HepG2 (cell line): Measurements from ENCODE around the gene NFASC. TPM values are rescaled to one million over a fixed set of nuclear protein-coding genes. Genes with fewer than 3 reads are reported as not detected.

ENCODE experiments used
- ATAC-seq: fragments of 200-7000 bp; cut with Tn5 transposase; 3 replicates; pipeline ENCODE4 v1.9.1; 2020; ENCODE audit warnings: mild to moderate bottlenecking, moderate library complexity
- BruUV-seq: library from RNA; stranded (reverse); fragments of 400-500 nt; replicated peaks from 2 replicates; lab custom pipeline; 2021; lab: Mats Ljungman, UMichigan
- CTCF ChIA-PET: fragments of 300-600 bp; formaldehyde crosslinking; extraction: SDS; loops from one replicate; lab custom pipeline; 2021; ENCODE audit warnings: low total read pairs, inconsistent platforms, low intra/inter-chr PET ratio; lab: Yijun Ruan, JAX
- POLR2A ChIA-PET: fragments of 350-600 bp; sonication (Branson Sonifier 250); formaldehyde crosslinking; loops from one replicate; lab custom pipeline; 2020; ENCODE audit warnings: antibody characterized with exemption, inconsistent platforms; lab: Yijun Ruan, JAX
- DNase-seq: peaks from one replicate; pipeline ENCODE4 v3.0.0-alpha.2; 2015; ENCODE audit warnings: low spot score
- FAIRE-seq: peaks from 3 replicates; lab custom pipeline; 2011; peaks lifted over from hg19 to GRCh38; lab: Jason Lieb, UNC
- H2AFZ ChIP-seq: one replicate; pipeline ENCODE4 v1.6.1; 2011; ENCODE audit warnings: low read length, inconsistent platforms
- H3K27ac ChIP-seq: fragments of 300-600 bp; 3 replicates; pipeline ENCODE4 v1.8.0; 2011; ENCODE audit warnings: mixed run types, mild to moderate bottlenecking, mixed read lengths, low read length, inconsistent platforms; ENCODE audit not compliant: insufficient read depth; ENCODE audit errors: extremely low read length
- H3K27me3 ChIP-seq, 2 experiments: fragments of 200-600 bp in 1 of 2; 2 replicates in 1 of 2; 3 replicates in 1 of 2; pipeline versions ENCODE4 v1.6.0 to v1.8.0; 2011; ENCODE audit warnings: low read length in 2 of 2, mild to moderate bottlenecking in 2 of 2, moderate library complexity in 2 of 2, inconsistent platforms in 1 of 2; ENCODE audit not compliant: insufficient read depth in 2 of 2, control insufficient read depth in 1 of 2
- H3K36me3 ChIP-seq, 2 experiments: fragments of 200-600 bp in 1 of 2; replicated peaks in 1 of 2; 2 replicates in 1 of 2; 3 replicates in 1 of 2; pipeline versions ENCODE4 v1.5.1 to v1.8.0; 2011; ENCODE audit warnings: low read length in 2 of 2, inconsistent platforms in 1 of 2; ENCODE audit not compliant: insufficient read depth in 2 of 2, control insufficient read depth in 1 of 2
- H3K4me1 ChIP-seq: 2 replicates; pipeline ENCODE4 v1.5.1; 2012; ENCODE audit warnings: low read length, inconsistent platforms; ENCODE audit not compliant: insufficient read depth
- H3K4me2 ChIP-seq: 2 replicates; pipeline ENCODE4 v1.6.0; 2011; ENCODE audit warnings: low read depth, low read length, inconsistent platforms
- H3K4me3 ChIP-seq, 3 experiments: fragments of 200-600 bp in 1 of 3; sonication (generic), shearing (Covaris generic) in 1 of 3; replicated peaks in 1 of 3; 2 replicates each; pipeline ENCODE4 v1.5.1; 2011 to 2016; ENCODE audit warnings: low read length in 3 of 3, inconsistent platforms in 2 of 3, low read depth in 2 of 3, mild to moderate bottlenecking in 2 of 3, control low read depth in 1 of 3, mixed read lengths in 1 of 3; ENCODE audit not compliant: insufficient read depth in 1 of 3
- H3K79me2 ChIP-seq: one replicate; pipeline ENCODE4 v1.6.1; 2011; ENCODE audit warnings: low read length, inconsistent platforms; ENCODE audit not compliant: insufficient read depth
- H3K9ac ChIP-seq: 2 replicates; pipeline ENCODE4 v1.6.0; 2011; ENCODE audit warnings: mild to moderate bottlenecking, low read depth, low read length, inconsistent platforms; ENCODE audit not compliant: insufficient read depth
- H3K9me3 ChIP-seq: 2 replicates; pipeline ENCODE4 v1.5.1; 2012; ENCODE audit warnings: mild to moderate bottlenecking, low read length
- H4K20me1 ChIP-seq: 2 replicates; pipeline ENCODE4 v1.6.0; 2011; ENCODE audit warnings: inconsistent platforms, mild to moderate bottlenecking, low read length, moderate library complexity; ENCODE audit not compliant: insufficient read depth
- CHD2 ChIP-seq: IDR thresholded peaks from 2 replicates; pipeline ENCODE4 v1.6.1; 2011; ENCODE audit warnings: low read depth, low read length, improper control_type of control experiment
- FOXP1 ChIP-seq, 2 experiments: fragments of 450-650 bp in 1 of 2; IDR thresholded peaks; 2 replicates each; pipeline ENCODE4 v1.6.1; 2017 to 2018; ENCODE audit warnings: antibody characterized with exemption in 1 of 2
- HES4 ChIP-seq: sonication (generic); formaldehyde crosslinking; IDR thresholded peaks from 2 replicates; pipeline ENCODE4 v1.9.0; 2021; ENCODE audit warnings: mild to moderate bottlenecking, missing genetic modification reagents, borderline replicate concordance
- KDM2A ChIP-seq: sonication (generic); formaldehyde crosslinking; IDR thresholded peaks from 2 replicates; pipeline ENCODE4 v1.4.0; 2020; ENCODE audit warnings: low read depth, missing genetic modification reagents, borderline replicate concordance
- KDM4B ChIP-seq: sonication (generic); formaldehyde crosslinking; IDR thresholded peaks from 2 replicates; pipeline ENCODE4 v1.4.0; 2020; ENCODE audit warnings: missing genetic modification reagents
- NFKB2 ChIP-seq: sonication (generic); formaldehyde crosslinking; IDR thresholded peaks from 2 replicates; pipeline ENCODE4 v1.4.0; 2020; ENCODE audit warnings: missing genetic modification reagents, borderline replicate concordance
- RXRB ChIP-seq: IDR thresholded peaks from 2 replicates; pipeline ENCODE4 v1.6.1; 2016; ENCODE audit warnings: borderline replicate concordance, missing genetic modification reagents, missing compliant biosample characterization
- SAP130 ChIP-seq: IDR thresholded peaks from 2 replicates; pipeline ENCODE4 v1.6.1; 2016; ENCODE audit warnings: low read depth
- TARDBP ChIP-seq: sonication (generic); formaldehyde crosslinking; IDR thresholded peaks from 2 replicates; pipeline ENCODE4 v1.8.0; 2022; ENCODE audit warnings: mild to moderate bottlenecking, missing genetic modification reagents
- ZNF652 ChIP-seq: IDR thresholded peaks from 2 replicates; pipeline ENCODE4 v1.6.1; 2016; ENCODE audit warnings: low read depth, borderline replicate concordance
- ZNF660 ChIP-seq: sonication (generic); formaldehyde crosslinking; IDR thresholded peaks from 2 replicates; pipeline ENCODE4 v1.5.1; 2020; ENCODE audit warnings: mild to moderate bottlenecking, low read depth, missing genetic modification reagents, borderline replicate concordance
- ZNF777 ChIP-seq: sonication (generic); formaldehyde crosslinking; IDR thresholded peaks from 2 replicates; pipeline ENCODE4 v1.4.0; 2020; ENCODE audit warnings: missing genetic modification reagents
- ZNF878 ChIP-seq: sonication (generic); formaldehyde crosslinking; IDR thresholded peaks from 2 replicates; pipeline ENCODE4 v1.8.1; 2023; ENCODE audit warnings: mild to moderate bottlenecking, missing genetic modification reagents, moderate library complexity
- WGBS: methylation state at CpG from one replicate; pipeline ENCODE4 v1.1.6; 2017; ENCODE audit warnings: low lambda C conversion rate; 5-methylcytosine and 5-hydroxymethylcytosine counted together
- in situ Hi-C: cut with HindIII; loops from 2 replicates; pipeline ENCODE4 v1.10.0; 2017; ENCODE audit warnings: low pct_unique_long_range_greater_than_20kb; ENCODE audit not compliant: extremely low pct_ligation_motif_present
- intact Hi-C: fragments of 100-400 bp; cut with micrococcal nuclease; formaldehyde crosslinking; loops from one replicate; pipeline ENCODE4 v1.10.0; 2022; ENCODE audit not compliant: unreplicated experiment
- polyA plus RNA-seq, 8 experiments: library from polyadenylated mRNA; depleted of rRNA in 3 of 8; stranded (reverse) in 7 of 8; unstranded in 1 of 8; fragments of >200 nt; fragmentation: Illumina TruSeq in 4 of 8; extraction: Trizol in 4 of 8; gene quantifications; 2 replicates each; pipeline versions ENCODE4 v1.2.1 to v1.2.3, GENCODE V29; 2011 to 2016; ENCODE audit warnings: low read depth in 4 of 8, missing spikeins in 1 of 8, mixed read lengths in 1 of 8; ENCODE audit not compliant: insufficient read depth in 1 of 8
- total RNA-seq, 5 experiments: library from RNA; depleted of rRNA; stranded (reverse); fragments of >200 nt; fragmentation: Illumina TruSeq; extraction: Trizol; gene quantifications; 2 replicates each; pipeline ENCODE4 v1.2.3, GENCODE V29; 2016; ENCODE audit warnings: low read depth in 1 of 5
- TF ChIP-seq, protein P1 (sequence below), 2 experiments: sonication (generic) in 1 of 2; formaldehyde crosslinking in 1 of 2; IDR thresholded peaks; 2 replicates each; pipeline versions ENCODE4 v1.4.0 to v1.6.1; 2016 to 2020; ENCODE audit warnings: borderline replicate concordance in 1 of 2, low read depth in 1 of 2, mild to moderate bottlenecking in 1 of 2, missing genetic modification reagents in 1 of 2
- TF ChIP-seq, protein P2 (sequence below), 2 experiments: sonication (generic) in 1 of 2; formaldehyde crosslinking in 1 of 2; IDR thresholded peaks; 2 replicates each; pipeline versions ENCODE4 v1.4.0 to v1.6.1; 2018 to 2020; ENCODE audit warnings: missing genetic modification reagents in 2 of 2, borderline replicate concordance in 1 of 2, low read depth in 1 of 2, mild to moderate bottlenecking in 1 of 2, missing biosample characterization in 1 of 2

Gene NFASC
- total and polyA plus RNA-seq, 2 of the 13 experiments (the other 11 are each of a cell fraction or from before 2014, with no cell fraction given): not detected

DNA sequence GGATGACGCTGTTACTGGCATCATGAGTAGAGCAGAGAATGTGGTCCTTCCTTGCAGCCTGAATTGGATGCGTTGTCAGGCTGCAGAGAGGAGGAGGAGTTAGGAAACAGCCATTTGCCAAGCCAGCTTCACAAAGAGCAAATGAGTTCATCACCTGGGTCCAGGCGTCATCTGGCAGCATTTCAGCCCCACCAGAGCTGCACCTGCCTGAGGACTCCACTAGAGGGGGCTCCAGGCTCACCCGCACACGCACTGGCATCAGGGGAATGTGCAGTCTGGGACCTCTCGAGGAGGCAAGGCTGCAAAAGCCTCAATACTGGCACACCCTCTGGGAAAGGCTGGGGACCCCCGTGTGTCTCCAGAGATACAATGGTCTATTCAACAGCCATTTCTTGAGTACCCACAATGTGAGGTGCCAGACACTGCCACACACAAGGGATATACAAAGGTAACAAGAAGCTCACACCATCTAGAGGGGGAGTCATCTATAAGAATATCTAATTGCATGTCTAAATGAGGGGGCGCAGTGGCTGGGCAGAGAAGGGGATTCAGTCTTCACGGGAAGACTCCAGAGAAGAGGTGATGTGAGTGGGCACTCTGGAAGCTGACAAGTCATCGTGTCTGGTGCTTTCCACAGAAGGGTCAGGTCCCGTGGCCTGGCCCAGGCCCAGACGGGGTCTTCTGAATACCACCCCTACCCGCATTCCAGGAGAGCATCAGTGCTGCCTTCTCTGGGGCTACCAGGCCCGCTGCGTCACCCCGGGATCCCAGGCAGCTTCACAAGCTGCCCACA, 118.8 kb downstream of the NFASC start:
- H2AFZ ChIP-seq: no peak overlapping the region
- H3K9me3 ChIP-seq: no peaks in the 10 kb centered on the region
- DNase-seq (peak; percentile 46), ATAC-seq (peak; percentile 86), FAIRE-seq (peak; percentile 21)
- BruUV-seq: no TSS peak
- ChIA-PET CTCF (interaction anchor here (1.3 to 2.9 kb wide), 4 partner anchors 69 to 267 kb away, joined by 3 to 41 read pairs (median 13); no protein-coding TSS in a partner anchor), POLR2A (no interaction called here)
- no peaks in the 10 kb centered on the region for H3K36me3 ChIP-seq
- no peak overlapping the region for H3K27ac ChIP-seq
- intact Hi-C loops (loop anchor here (1.0 to 5.0 kb wide), 3 partner anchors 72 to 267 kb away; no protein-coding TSS in a partner anchor), in situ Hi-C loops (no loop called here)
- H3K79me2 ChIP-seq: no peaks in the 10 kb centered on the region
- H3K9ac ChIP-seq: no peak overlapping the region
- no peaks in the 10 kb centered on the region; the same call in 1 of the 2 replicates for H4K20me1 ChIP-seq
- WGBS: 16% methylated on average over 7 of the region's 16 CpGs
- peaks cover 4% of the 10 kb centered on the region; the same call in 1 of the 2 replicates for H3K4me1 ChIP-seq
- H3K4me2 ChIP-seq: no peak overlapping the region
- no peak overlapping the region for H3K4me3 ChIP-seq
- H3K27me3 ChIP-seq: peaks cover 14 to 70% of the 10 kb centered on the region in 2 experiments
- TF ChIP-seq FOXP1 (IDR thresholded peaks at IDR 0.05) (no peak), FOXP1 (CRISPR knock-in tag; IDR thresholded peaks at IDR 0.05) (no peak), ZNF777 (CRISPR knock-in tag) (no peak), KDM4B (CRISPR knock-in tag) (no peak), HES4 (CRISPR knock-in tag) (no peak), ZNF660 (no peak), ZNF652 (no peak), KDM2A (CRISPR knock-in tag) (peak; percentile 34; the same call in 1 of the 2 replicates), NFKB2 (CRISPR knock-in tag) (peak; percentile 60; the same call in 1 of the 2 replicates), CHD2 (no peak), TARDBP (CRISPR knock-in tag) (no peak), RXRB (CRISPR knock-in tag) (0 out of 2 replicates have a peak, but pooled peaks have one; percentile 16), ZNF878 (CRISPR knock-in tag) (no peak), SAP130 (0 out of 2 replicates have a peak, but pooled peaks have one; percentile 11)
- TF ChIP-seq, protein P1, sequence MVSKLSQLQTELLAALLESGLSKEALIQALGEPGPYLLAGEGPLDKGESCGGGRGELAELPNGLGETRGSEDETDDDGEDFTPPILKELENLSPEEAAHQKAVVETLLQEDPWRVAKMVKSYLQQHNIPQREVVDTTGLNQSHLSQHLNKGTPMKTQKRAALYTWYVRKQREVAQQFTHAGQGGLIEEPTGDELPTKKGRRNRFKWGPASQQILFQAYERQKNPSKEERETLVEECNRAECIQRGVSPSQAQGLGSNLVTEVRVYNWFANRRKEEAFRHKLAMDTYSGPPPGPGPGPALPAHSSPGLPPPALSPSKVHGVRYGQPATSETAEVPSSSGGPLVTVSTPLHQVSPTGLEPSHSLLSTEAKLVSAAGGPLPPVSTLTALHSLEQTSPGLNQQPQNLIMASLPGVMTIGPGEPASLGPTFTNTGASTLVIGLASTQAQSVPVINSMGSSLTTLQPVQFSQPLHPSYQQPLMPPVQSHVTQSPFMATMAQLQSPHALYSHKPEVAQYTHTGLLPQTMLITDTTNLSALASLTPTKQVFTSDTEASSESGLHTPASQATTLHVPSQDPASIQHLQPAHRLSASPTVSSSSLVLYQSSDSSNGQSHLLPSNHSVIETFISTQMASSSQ (IDR thresholded peaks at IDR 0.05; ENCODE audit: low read depth): no peak
- TF ChIP-seq, protein P1 (CRISPR knock-in tag; IDR thresholded peaks at IDR 0.05; ENCODE audit: borderline replicate concordance): no peak
- TF ChIP-seq, protein P2, sequence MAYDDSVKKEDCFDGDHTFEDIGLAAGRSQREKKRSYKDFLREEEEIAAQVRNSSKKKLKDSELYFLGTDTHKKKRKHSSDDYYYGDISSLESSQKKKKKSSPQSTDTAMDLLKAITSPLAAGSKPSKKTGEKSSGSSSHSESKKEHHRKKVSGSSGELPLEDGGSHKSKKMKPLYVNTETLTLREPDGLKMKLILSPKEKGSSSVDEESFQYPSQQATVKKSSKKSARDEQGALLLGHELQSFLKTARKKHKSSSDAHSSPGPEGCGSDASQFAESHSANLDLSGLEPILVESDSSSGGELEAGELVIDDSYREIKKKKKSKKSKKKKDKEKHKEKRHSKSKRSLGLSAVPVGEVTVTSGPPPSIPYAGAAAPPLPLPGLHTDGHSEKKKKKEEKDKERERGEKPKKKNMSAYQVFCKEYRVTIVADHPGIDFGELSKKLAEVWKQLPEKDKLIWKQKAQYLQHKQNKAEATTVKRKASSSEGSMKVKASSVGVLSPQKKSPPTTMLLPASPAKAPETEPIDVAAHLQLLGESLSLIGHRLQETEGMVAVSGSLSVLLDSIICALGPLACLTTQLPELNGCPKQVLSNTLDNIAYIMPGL (CRISPR knock-in tag; IDR thresholded peaks at IDR 0.05; ENCODE audit: borderline replicate concordance in 1 of 2, low read depth in 1 of 2): peak in 1 of 2 experiments; percentile 53; a peak in 1 of 4 replicates
